GM12878 (cell line): ENCODE data around the gene CDCA8. TPM values are rescaled to one million over a fixed set of nuclear protein-coding genes. Genes with fewer than 3 reads are reported as not detected.

Experiments used
- ATAC-seq: fragments of 200-7000 bp; cut with Tn5 transposase; 3 replicates; pipeline ENCODE4 v1.9.1; 2020; ENCODE audit warnings: mild to moderate bottlenecking, moderate library complexity
- BruUV-seq: library from RNA; stranded (reverse); fragments of 400-500 nt; replicated peaks from 2 replicates; lab custom pipeline; 2021; lab: Mats Ljungman, UMichigan
- CTCF ChIA-PET: fragments of 300-600 bp; sonication (Branson Sonifier 250); formaldehyde crosslinking; extraction: SDS; loops from one replicate; lab custom pipeline; 2021; ENCODE audit warnings: inconsistent platforms; lab: Yijun Ruan, JAX
- POLR2A ChIA-PET: fragments of 350-600 bp; formaldehyde crosslinking; extraction: SDS; loops from one replicate; lab custom pipeline; 2021; ENCODE audit warnings: inconsistent platforms; lab: Charles Lee
- RAD21 ChIA-PET: fragments of 300-600 bp; sonication (Branson Sonifier 250); formaldehyde crosslinking; loops from one replicate; lab custom pipeline; 2023; ENCODE audit warnings: antibody characterized with exemption; ENCODE audit not compliant: unreplicated experiment; lab: Charles Lee
- SMC1A ChIA-PET: fragments of 300-600 bp; sonication (Branson Sonifier 250); formaldehyde crosslinking; loops from one replicate; lab custom pipeline; 2023; ENCODE audit not compliant: unreplicated experiment, uncharacterized antibody; lab: Charles Lee
- DNase-seq: peaks from one replicate; pipeline ENCODE4 v3.0.0-alpha.2; 2011; ENCODE audit warnings: low read depth, low spot score
- FAIRE-seq: peaks from 3 replicates; lab custom pipeline; 2011; peaks lifted over from hg19 to GRCh38; lab: Jason Lieb, UNC
- H2AFZ ChIP-seq: 2 replicates; pipeline ENCODE4 v1.6.0; 2011; ENCODE audit warnings: low read depth, low read length, control low read depth; ENCODE audit not compliant: control insufficient read depth
- H3K27ac ChIP-seq: 2 replicates; pipeline ENCODE4 v1.5.1; 2011; ENCODE audit warnings: control low read depth; ENCODE audit not compliant: control insufficient read depth, insufficient read depth
- H3K27me3 ChIP-seq, 2 experiments: replicated peaks in 1 of 2; 2 replicates each; pipeline versions ENCODE4 v1.6.0 to v1.6.1; 2011; ENCODE audit warnings: low read length in 1 of 2; ENCODE audit not compliant: control insufficient read depth in 2 of 2, insufficient read depth in 2 of 2
- H3K36me3 ChIP-seq, 2 experiments: 2 replicates each; pipeline ENCODE4 v1.5.1; 2011; ENCODE audit warnings: low read length in 1 of 2; ENCODE audit not compliant: control insufficient read depth in 2 of 2, insufficient read depth in 2 of 2
- H3K4me1 ChIP-seq: 2 replicates; pipeline ENCODE4 v1.6.1; 2011; ENCODE audit warnings: mild to moderate bottlenecking, low read length, moderate library complexity, mixed read lengths; ENCODE audit not compliant: control insufficient read depth, insufficient read depth
- H3K4me2 ChIP-seq: 2 replicates; pipeline ENCODE4 v1.6.0; 2011; ENCODE audit warnings: control low read depth; ENCODE audit not compliant: control insufficient read depth, insufficient read depth
- H3K4me3 ChIP-seq: fragments of 200-600 bp; sonication (generic); 2 replicates; pipeline ENCODE4 v1.5.1; 2016
- H3K79me2 ChIP-seq: 2 replicates; pipeline ENCODE4 v1.6.0; 2011; ENCODE audit warnings: low read length; ENCODE audit not compliant: control insufficient read depth, insufficient read depth
- H3K9ac ChIP-seq: 2 replicates; pipeline ENCODE4 v1.8.0; 2011; ENCODE audit warnings: low read length, control low read depth, mixed read lengths; ENCODE audit not compliant: control insufficient read depth, insufficient read depth
- H3K9me3 ChIP-seq: replicated peaks from 3 replicates; pipeline ENCODE4 v1.5.1; 2011; ENCODE audit warnings: mild to moderate bottlenecking, low read length; ENCODE audit not compliant: control insufficient read depth, insufficient read depth
- H4K20me1 ChIP-seq: 2 replicates; pipeline ENCODE4 v1.6.0; 2011; ENCODE audit not compliant: control insufficient read depth, insufficient read depth
- ASH2L ChIP-seq: fragments of 300-600, 200-600 bp; sonication (generic); IDR thresholded peaks from 2 replicates; pipeline ENCODE4 v1.6.1; 2017; ENCODE audit warnings: low read depth, mild to moderate bottlenecking, borderline replicate concordance
- BCL11A ChIP-seq: IDR thresholded peaks from 2 replicates; pipeline ENCODE4 v1.6.1; 2011; ENCODE audit warnings: low read depth, low read length
- BMI1 ChIP-seq: fragments of 450-650 bp; IDR thresholded peaks from 2 replicates; pipeline ENCODE4 v1.6.1; 2016; ENCODE audit warnings: mild to moderate bottlenecking, moderate library complexity, borderline replicate concordance
- CBFB ChIP-seq: IDR thresholded peaks from 2 replicates; pipeline ENCODE4 v1.6.1; 2016; ENCODE audit warnings: antibody characterized with exemption, low read depth
- CBX5 ChIP-seq: sonication (generic); IDR thresholded peaks from 2 replicates; pipeline ENCODE4 v1.6.1; 2016; ENCODE audit warnings: low read depth, moderate library complexity, mild to moderate bottlenecking, inconsistent platforms
- CHD1 ChIP-seq: IDR thresholded peaks from 2 replicates; pipeline ENCODE4 v1.6.1; 2012; ENCODE audit warnings: low read depth, low read length, improper control_type of control experiment
- GABPA ChIP-seq: IDR thresholded peaks from 2 replicates; pipeline ENCODE4 v1.6.1; 2014; ENCODE audit warnings: antibody characterized with exemption, low read depth, mild to moderate bottlenecking, inconsistent platforms
- HCFC1 ChIP-seq: fragments of 150-350 bp; IDR thresholded peaks from 2 replicates; pipeline ENCODE4 v1.6.1; 2014; ENCODE audit warnings: low read length
- HDAC6 ChIP-seq: fragments of 200-600 bp; sonication (generic); IDR thresholded peaks from one replicate; pipeline ENCODE4 v1.8.0; 2017; ENCODE audit warnings: antibody characterized with exemption; ENCODE audit not compliant: unreplicated experiment
- IKZF1 ChIP-seq: fragments of 450-650 bp; conservative IDR thresholded peaks from 2 replicates; pipeline ENCODE4 v1.6.1; 2017; ENCODE audit warnings: antibody characterized with exemption, mild to moderate bottlenecking
- KAT2A ChIP-seq: conservative IDR thresholded peaks from 2 replicates; pipeline ENCODE4 v1.6.1; 2011; ENCODE audit warnings: low read depth, low read length; ENCODE audit not compliant: control insufficient read depth
- MEF2B ChIP-seq: fragments of 450-650 bp; IDR thresholded peaks from 2 replicates; pipeline ENCODE4 v1.6.1; 2018; ENCODE audit warnings: mild to moderate bottlenecking, moderate library complexity; ENCODE audit not compliant: partially characterized antibody, poor library complexity, severe bottlenecking
- NFXL1 ChIP-seq: fragments of 450-650 bp; IDR thresholded peaks from 2 replicates; pipeline ENCODE4 v1.6.1; 2017; ENCODE audit warnings: antibody characterized with exemption, mild to moderate bottlenecking, borderline replicate concordance
- SMARCA5 ChIP-seq: fragments of 450-650 bp; IDR thresholded peaks from 2 replicates; pipeline ENCODE4 v1.6.1; 2017; ENCODE audit warnings: mild to moderate bottlenecking
- STAT3 ChIP-seq: IDR thresholded peaks from 2 replicates; pipeline ENCODE4 v1.6.1; 2011; ENCODE audit warnings: low read depth, low read length, improper control_type of control experiment
- ZNF24 ChIP-seq: fragments of 450-650 bp; IDR thresholded peaks from 2 replicates; pipeline ENCODE4 v1.6.1; 2017; ENCODE audit warnings: antibody characterized with exemption, mild to moderate bottlenecking
- ZNF274 ChIP-seq: IDR thresholded peaks from one replicate; pipeline ENCODE4 v1.8.0; 2011; ENCODE audit not compliant: insufficient read length, insufficient read depth
- ZSCAN29 ChIP-seq: fragments of 450-650 bp; IDR thresholded peaks from 2 replicates; pipeline ENCODE4 v1.6.1; 2017; ENCODE audit warnings: mild to moderate bottlenecking, moderate library complexity
- WGBS: methylation state at CpG from one replicate; pipeline ENCODE4 v1.1.6; 2016; ENCODE audit warnings: low lambda C conversion rate; ENCODE audit not compliant: insufficient replicate concordance, insufficient coverage; ENCODE audit errors: missing lambda C conversion rate; 5-methylcytosine and 5-hydroxymethylcytosine counted together
- in situ Hi-C: fragments of 300-500 bp; cut with MboI; formaldehyde crosslinking; loops from 9 replicates; pipeline ENCODE4 v1.14.3; 2018; ENCODE audit warnings: mixed read lengths
- intact Hi-C: fragments of 100-400 bp; cut with micrococcal nuclease; formaldehyde crosslinking; loops from one replicate; pipeline ENCODE4 v1.14.2; 2022; ENCODE audit not compliant: unreplicated experiment
- polyA plus RNA-seq, 11 experiments: library from polyadenylated mRNA; depleted of rRNA in 4 of 11; unstranded in 6 of 11; stranded (reverse) in 5 of 11; fragments of >200 nt; fragmentation: Nextera tagmentation in 4 of 11; fragmentation: Illumina TruSeq in 1 of 11; extraction: Ambion mirVana in 4 of 11; extraction: Trizol in 1 of 11; gene quantifications; 1 replicate in 1 of 11; 2 replicates in 10 of 11; pipeline versions ENCODE4 v1.2.1 to v1.2.3, GENCODE V29; 2011 to 2016; ENCODE audit warnings: inconsistent platforms in 2 of 11, missing spikeins in 2 of 11, low read depth in 1 of 11
- total RNA-seq, 4 experiments: library from RNA; depleted of rRNA in 3 of 4; stranded (reverse); fragments of >200 nt in 3 of 4; fragmentation: Illumina TruSeq in 1 of 4; extraction: Trizol in 1 of 4; gene quantifications; 2 replicates each; pipeline versions ENCODE4 v1.2.1 to v1.2.3, GENCODE V29; 2013 to 2021
- TF ChIP-seq, protein P1 (sequence below), 3 experiments: IDR thresholded peaks in 2 of 3; conservative IDR thresholded peaks in 1 of 3; 2 replicates each; pipeline ENCODE4 v1.5.1; 2011; ENCODE audit warnings: low read depth in 3 of 3, low read length in 3 of 3, mild to moderate bottlenecking in 3 of 3, control low read depth in 2 of 3, moderate library complexity in 2 of 3, inconsistent platforms in 1 of 3, mixed read lengths in 1 of 3; ENCODE audit not compliant: control insufficient read depth in 2 of 3, insufficient read depth in 1 of 3; ENCODE audit errors: extremely low read depth in 1 of 3

CDCA8 gene
- total and polyA plus RNA-seq, 10 of the 15 experiments (the other 5 are each of a cell fraction or from before 2014, with no cell fraction given), result 21.3 to 98.1 (median 61.4) TPM

DNA sequence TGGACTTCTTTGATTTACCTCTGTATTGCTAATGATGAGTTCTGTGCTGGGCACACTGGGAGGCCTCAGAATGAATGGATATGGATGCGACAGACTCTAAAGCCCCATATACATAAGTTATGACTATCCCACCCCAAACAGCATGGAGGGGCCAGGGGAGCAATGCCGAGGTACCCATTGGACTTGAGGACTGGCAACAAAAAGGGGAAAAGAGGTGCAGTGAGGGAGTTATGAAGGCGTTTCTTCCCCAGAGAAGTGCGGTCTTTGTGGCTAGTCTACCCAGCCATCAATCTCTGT is 15.2 kb upstream of the CDCA8 start:
- ChIA-PET CTCF (interaction anchor here (0.7 to 21.1 kb wide), 8 partner anchors 13 to 220 kb away, joined by 3 to 521 read pairs (median 4); partner anchors contain the start of genes GNL2 and MEAF6), POLR2A (interaction anchor here (1.1 to 1.4 kb wide), 3 partner anchors 12 to 198 kb away, joined by 4 to 7 read pairs (median 6); a partner anchor contains a TSS), RAD21 (interaction anchor here (5.5 kb wide), 1 partner anchor 75 kb away, joined by 31 read pairs; no protein-coding TSS in a partner anchor), SMC1A (interaction anchor here (0.7 to 13.6 kb wide), 5 partner anchors 10 to 223 kb away, joined by 3 to 245 read pairs (median 9); partner anchors contain the start of gene GNL2)
- no peaks in the 10 kb centered on the region for H3K79me2 ChIP-seq
- no peak overlapping the region for H3K4me3 ChIP-seq
- H3K9me3 ChIP-seq, result no peaks in the 10 kb centered on the region
- no peak overlapping the region for H2AFZ ChIP-seq
- no peak overlapping the region for H3K9ac ChIP-seq
- H3K4me2 ChIP-seq, result peak overlapping the region; percentile 81; the same call in 1 of the 2 replicates
- BruUV-seq, result no TSS peak
- H3K27me3 ChIP-seq, result no peaks in the 10 kb centered on the region
- no peak for FAIRE-seq
- in situ Hi-C loops, result loop anchor here (5.0 kb wide), 2 partner anchors 70 to 220 kb away; no protein-coding TSS in a partner anchor
- ATAC-seq, result no peak
- 84% methylated on average over 4 of the region's 4 CpGs for WGBS
- intact Hi-C loops, result loop anchor here (5.0 kb wide), 1 partner anchor 205 kb away; the partner anchor contains the start of gene ZC3H12A
- no peaks in the 10 kb centered on the region for H3K36me3 ChIP-seq
- peak overlapping the region; percentile 93 for H3K27ac ChIP-seq
- H3K4me1 ChIP-seq, result peaks cover 27% of the 10 kb centered on the region
- no peaks in the 10 kb centered on the region for H4K20me1 ChIP-seq
- TF ChIP-seq HDAC6 (no peak), IKZF1 (no peak), STAT3 (no peak), ZSCAN29 (no peak), HCFC1 (no peak), ASH2L (no peak), SMARCA5 (no peak), KAT2A (no peak), CHD1 (no peak), NFXL1 (no peak), CBX5 (no peak), ZNF24 (no peak), BCL11A (no peak), CBFB (no peak), GABPA (no peak), ZNF274 (no peak), BMI1 (no peak), MEF2B (no peak)
- TF ChIP-seq, protein P1, sequence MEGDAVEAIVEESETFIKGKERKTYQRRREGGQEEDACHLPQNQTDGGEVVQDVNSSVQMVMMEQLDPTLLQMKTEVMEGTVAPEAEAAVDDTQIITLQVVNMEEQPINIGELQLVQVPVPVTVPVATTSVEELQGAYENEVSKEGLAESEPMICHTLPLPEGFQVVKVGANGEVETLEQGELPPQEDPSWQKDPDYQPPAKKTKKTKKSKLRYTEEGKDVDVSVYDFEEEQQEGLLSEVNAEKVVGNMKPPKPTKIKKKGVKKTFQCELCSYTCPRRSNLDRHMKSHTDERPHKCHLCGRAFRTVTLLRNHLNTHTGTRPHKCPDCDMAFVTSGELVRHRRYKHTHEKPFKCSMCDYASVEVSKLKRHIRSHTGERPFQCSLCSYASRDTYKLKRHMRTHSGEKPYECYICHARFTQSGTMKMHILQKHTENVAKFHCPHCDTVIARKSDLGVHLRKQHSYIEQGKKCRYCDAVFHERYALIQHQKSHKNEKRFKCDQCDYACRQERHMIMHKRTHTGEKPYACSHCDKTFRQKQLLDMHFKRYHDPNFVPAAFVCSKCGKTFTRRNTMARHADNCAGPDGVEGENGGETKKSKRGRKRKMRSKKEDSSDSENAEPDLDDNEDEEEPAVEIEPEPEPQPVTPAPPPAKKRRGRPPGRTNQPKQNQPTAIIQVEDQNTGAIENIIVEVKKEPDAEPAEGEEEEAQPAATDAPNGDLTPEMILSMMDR (IDR thresholded peaks at IDR 0.05 in 2 of 3, conservative IDR thresholded peaks at IDR 0.05 in 1 of 3; ENCODE audit: control insufficient read depth in 2 of 3, extremely low read depth in 1 of 3, insufficient read depth in 1 of 3, low read depth in 3 of 3, low read length in 3 of 3), result no peak
- no peak for DNase-seq
